ENCODE results near the gene TEAD3. TPM values are rescaled to one million over a fixed set of nuclear protein-coding genes. Genes with fewer than 3 reads are reported as not detected.

The TEAD3 gene
- total and polyA plus RNA-seq, 4 donors = 1.9 to 6.8 (median 4.5) TPM

GRCh38 chr6:35454391-35455110 is 42.3 kb downstream of the TEAD3 start:
- no peak overlapping the region for H3K9ac ChIP-seq (ENCODE audit: low read depth in 1 of 2, low read length in 2 of 2)
- 94% methylated on average over 9 of the region's 9 CpGs for WGBS
- no peaks in the 10 kb centered on the region for H3K36me3 ChIP-seq (ENCODE audit: control insufficient read depth in 4 of 4, insufficient read depth in 3 of 4, low read depth in 1 of 4, low read length in 3 of 4)
- no peak for DNase-seq (ENCODE audit: low spot score)
- no peaks in the 10 kb centered on the region for H3K27me3 ChIP-seq (ENCODE audit: control insufficient read depth in 4 of 4, insufficient read depth in 4 of 4, low read length in 3 of 4)
- peaks cover 5 to 19% (median 14%) of the 10 kb centered on the region in 4 donors for H3K4me1 ChIP-seq (ENCODE audit: control insufficient read depth in 4 of 4, insufficient read depth in 4 of 4, low read length in 3 of 4)
- H3K27ac ChIP-seq (ENCODE audit: low read depth in 1 of 2, low read length in 2 of 2) = no peak overlapping the region
- no peaks in the 10 kb centered on the region for H3K9me3 ChIP-seq (ENCODE audit: control insufficient read depth in 4 of 4, low read length in 3 of 4)
- H3K4me3 ChIP-seq (ENCODE audit: low read depth in 1 of 3, low read length in 3 of 3) = no peak overlapping the region
- TF ChIP-seq ZBTB33 (IDR thresholded peaks at IDR 0.05) (no peak), YY1 (IDR thresholded peaks at IDR 0.05) (no peak), GABPA (IDR thresholded peaks at IDR 0.05 in 1 of 2, conservative IDR thresholded peaks at IDR 0.05 in 1 of 2) (no peak), HNF4G (IDR thresholded peaks at IDR 0.05) (no peak), RAD21 (IDR thresholded peaks at IDR 0.05) (no peak), SP1 (IDR thresholded peaks at IDR 0.05) (no peak), MAX (IDR thresholded peaks at IDR 0.05) (no peak), NR2F2 (IDR thresholded peaks at IDR 0.05) (no peak), HNF4A (conservative IDR thresholded peaks at IDR 0.05) (no peak), FOXA2 (IDR thresholded peaks at IDR 0.05) (no peak), RXRA (IDR thresholded peaks at IDR 0.05) (no peak)
- TF ChIP-seq, protein P1, sequence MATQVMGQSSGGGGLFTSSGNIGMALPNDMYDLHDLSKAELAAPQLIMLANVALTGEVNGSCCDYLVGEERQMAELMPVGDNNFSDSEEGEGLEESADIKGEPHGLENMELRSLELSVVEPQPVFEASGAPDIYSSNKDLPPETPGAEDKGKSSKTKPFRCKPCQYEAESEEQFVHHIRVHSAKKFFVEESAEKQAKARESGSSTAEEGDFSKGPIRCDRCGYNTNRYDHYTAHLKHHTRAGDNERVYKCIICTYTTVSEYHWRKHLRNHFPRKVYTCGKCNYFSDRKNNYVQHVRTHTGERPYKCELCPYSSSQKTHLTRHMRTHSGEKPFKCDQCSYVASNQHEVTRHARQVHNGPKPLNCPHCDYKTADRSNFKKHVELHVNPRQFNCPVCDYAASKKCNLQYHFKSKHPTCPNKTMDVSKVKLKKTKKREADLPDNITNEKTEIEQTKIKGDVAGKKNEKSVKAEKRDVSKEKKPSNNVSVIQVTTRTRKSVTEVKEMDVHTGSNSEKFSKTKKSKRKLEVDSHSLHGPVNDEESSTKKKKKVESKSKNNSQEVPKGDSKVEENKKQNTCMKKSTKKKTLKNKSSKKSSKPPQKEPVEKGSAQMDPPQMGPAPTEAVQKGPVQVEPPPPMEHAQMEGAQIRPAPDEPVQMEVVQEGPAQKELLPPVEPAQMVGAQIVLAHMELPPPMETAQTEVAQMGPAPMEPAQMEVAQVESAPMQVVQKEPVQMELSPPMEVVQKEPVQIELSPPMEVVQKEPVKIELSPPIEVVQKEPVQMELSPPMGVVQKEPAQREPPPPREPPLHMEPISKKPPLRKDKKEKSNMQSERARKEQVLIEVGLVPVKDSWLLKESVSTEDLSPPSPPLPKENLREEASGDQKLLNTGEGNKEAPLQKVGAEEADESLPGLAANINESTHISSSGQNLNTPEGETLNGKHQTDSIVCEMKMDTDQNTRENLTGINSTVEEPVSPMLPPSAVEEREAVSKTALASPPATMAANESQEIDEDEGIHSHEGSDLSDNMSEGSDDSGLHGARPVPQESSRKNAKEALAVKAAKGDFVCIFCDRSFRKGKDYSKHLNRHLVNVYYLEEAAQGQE (IDR thresholded peaks at IDR 0.05) = no peak
- TF ChIP-seq, protein P2, sequence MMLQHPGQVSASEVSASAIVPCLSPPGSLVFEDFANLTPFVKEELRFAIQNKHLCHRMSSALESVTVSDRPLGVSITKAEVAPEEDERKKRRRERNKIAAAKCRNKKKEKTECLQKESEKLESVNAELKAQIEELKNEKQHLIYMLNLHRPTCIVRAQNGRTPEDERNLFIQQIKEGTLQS (IDR thresholded peaks at IDR 0.05) = no peak

DNA sequence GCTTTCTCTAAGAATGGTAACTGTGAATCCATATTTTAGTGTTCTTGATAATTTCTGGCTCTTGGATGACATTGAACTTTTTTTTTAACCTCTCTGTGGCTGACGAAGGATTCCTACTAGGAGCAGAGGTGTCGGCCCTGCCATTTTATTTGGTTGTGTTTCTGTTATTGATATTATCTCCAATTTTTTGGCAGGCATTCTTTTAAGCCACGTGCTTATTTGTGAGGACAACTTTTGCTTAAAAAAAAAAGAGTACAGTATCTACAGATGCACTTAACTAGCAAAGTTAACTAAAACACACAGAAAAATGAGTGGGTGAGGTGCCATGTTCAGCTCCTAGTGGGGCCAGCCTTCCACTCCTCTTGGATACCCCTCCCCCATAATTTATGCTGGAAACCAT is 43.6 kb downstream of the TEAD3 start:
- DNase-seq (ENCODE audit: low spot score) = no peak
- no peak overlapping the region for H3K27ac ChIP-seq (ENCODE audit: low read depth in 1 of 2, low read length in 2 of 2)
- H3K4me3 ChIP-seq (ENCODE audit: low read depth in 1 of 3, low read length in 3 of 3) = no peak overlapping the region
- 46% methylated on average over 3 of the region's 3 CpGs for WGBS
- H3K9ac ChIP-seq (ENCODE audit: low read depth in 1 of 2, low read length in 2 of 2) = no peak overlapping the region
- TF ChIP-seq RAD21 (IDR thresholded peaks at IDR 0.05) (no peak), JUND (IDR thresholded peaks at IDR 0.05) (no peak), GABPA (IDR thresholded peaks at IDR 0.05 in 1 of 2, conservative IDR thresholded peaks at IDR 0.05 in 1 of 2) (no peak), EGR1 (IDR thresholded peaks at IDR 0.05; ENCODE audit: low read depth in 2 of 2) (no peak), FOXA1 (IDR thresholded peaks at IDR 0.05) (no peak), HNF4A (conservative IDR thresholded peaks at IDR 0.05) (no peak), MAX (IDR thresholded peaks at IDR 0.05) (no peak), SP1 (IDR thresholded peaks at IDR 0.05) (no peak), YY1 (IDR thresholded peaks at IDR 0.05) (no peak), RXRA (IDR thresholded peaks at IDR 0.05) (no peak)
- TF ChIP-seq, protein P2 (IDR thresholded peaks at IDR 0.05) = no peak
- TF ChIP-seq, protein P1 (IDR thresholded peaks at IDR 0.05) = no peak
- no peaks in the 10 kb centered on the region for H3K27me3 ChIP-seq (ENCODE audit: control insufficient read depth in 4 of 4, insufficient read depth in 4 of 4, low read length in 3 of 4)
- H3K4me1 ChIP-seq (ENCODE audit: control insufficient read depth in 4 of 4, insufficient read depth in 4 of 4, low read length in 3 of 4) = peaks cover 5 to 19% (median 14%) of the 10 kb centered on the region in 4 donors
- H3K36me3 ChIP-seq (ENCODE audit: control insufficient read depth in 4 of 4, insufficient read depth in 3 of 4, low read depth in 1 of 4, low read length in 3 of 4) = no peaks in the 10 kb centered on the region
- H3K9me3 ChIP-seq (ENCODE audit: control insufficient read depth in 4 of 4, low read length in 3 of 4) = no peaks in the 10 kb centered on the region

All from liver (tissue), 9 donors.